Glutamatergic neuron (in vitro differentiated cells): ENCODE results near the gene EMCN. TPM values are rescaled to one million over a fixed set of nuclear protein-coding genes. Genes with fewer than 3 reads are reported as not detected.
"Not testable (repeated sequence)": the region's sequence is repeated elsewhere in the genome, so short reads cannot be mapped to it uniquely, and the experiment has no call there.

Source experiments
- DNase-seq: peaks from one replicate; pipeline ENCODE4 v3.0.0; 2022
- H3K27ac Mint-ChIP-seq: one replicate; pipeline ENCODE4 v1.8.0; 2020; ENCODE audit warnings: mild to moderate bottlenecking, mixed read lengths, inconsistent platforms; ENCODE audit not compliant: unreplicated experiment
- H3K27me3 Mint-ChIP-seq: one replicate; pipeline ENCODE4 v1.8.0; 2020; ENCODE audit warnings: mild to moderate bottlenecking, moderate library complexity, mixed read lengths, inconsistent platforms; ENCODE audit not compliant: unreplicated experiment
- H3K36me3 Mint-ChIP-seq: one replicate; pipeline ENCODE4 v1.8.0; 2020; ENCODE audit warnings: mild to moderate bottlenecking, mixed read lengths, inconsistent platforms; ENCODE audit not compliant: unreplicated experiment
- H3K4me1 Mint-ChIP-seq: one replicate; pipeline ENCODE4 v1.8.0; 2020; ENCODE audit warnings: mild to moderate bottlenecking, low read depth, mixed read lengths, inconsistent platforms; ENCODE audit not compliant: unreplicated experiment
- H3K4me3 Mint-ChIP-seq: one replicate; pipeline ENCODE4 v1.8.0; 2020; ENCODE audit warnings: mild to moderate bottlenecking, mixed read lengths, inconsistent platforms; ENCODE audit not compliant: unreplicated experiment
- H3K9me3 Mint-ChIP-seq: one replicate; pipeline ENCODE4 v1.8.0; 2020; ENCODE audit warnings: mild to moderate bottlenecking, moderate library complexity, mixed read lengths, inconsistent platforms; ENCODE audit not compliant: unreplicated experiment
- CTCF ChIP-seq: fragments of 200-600 bp; sonication (generic); IDR thresholded peaks from one replicate; pipeline ENCODE4 v1.5.0; 2021; ENCODE audit not compliant: partially characterized antibody, unreplicated experiment
- total RNA-seq: library from RNA; stranded (reverse); fragmentation: NEBNext Ultra II Directional; extraction: Animal tissue kit (Norgen Biotek cat#: 25700); gene quantifications from one replicate; pipeline ENCODE4 v1.2.1, GENCODE V29; 2021; ENCODE audit not compliant: unreplicated experiment

EMCN gene
- total RNA-seq, 1 donor from 2014 or later: not detected

DNA sequence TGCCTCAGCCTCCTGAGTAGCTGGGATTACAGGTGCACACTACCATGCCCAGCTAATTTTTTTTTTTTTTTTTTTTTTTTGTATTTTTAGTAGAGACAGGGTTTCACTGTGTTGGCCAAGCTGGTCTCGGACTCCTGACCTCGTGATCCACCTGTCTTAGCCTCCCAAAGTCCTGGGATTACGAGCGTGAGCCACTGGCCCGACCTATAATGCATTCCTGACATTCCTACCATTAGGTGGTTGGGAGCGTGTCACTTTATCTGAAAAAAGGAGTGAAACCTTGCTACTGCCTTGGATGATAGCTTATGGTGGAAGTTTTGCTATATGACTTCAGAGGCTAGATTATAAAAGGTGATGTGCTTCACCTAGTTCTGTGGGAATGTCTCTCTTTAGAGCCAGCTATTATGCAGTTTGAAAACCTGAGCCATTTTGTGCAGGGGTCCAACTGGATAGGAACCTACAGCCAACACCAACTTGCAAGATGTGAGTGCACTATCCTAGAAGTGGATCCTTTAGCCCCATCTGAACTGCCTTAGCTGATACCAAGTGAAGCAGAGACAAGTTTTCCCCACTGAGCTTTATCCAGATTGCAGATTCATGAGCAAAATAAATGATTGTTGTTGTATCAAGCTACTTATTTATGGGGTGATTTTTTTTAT, 29.8 kb upstream of the EMCN start:
- H3K36me3 Mint-ChIP-seq: no peaks in the 10 kb centered on the region
- H3K4me3 Mint-ChIP-seq: no peak overlapping the region
- H3K4me1 Mint-ChIP-seq: no peaks in the 10 kb centered on the region
- no peaks in the 10 kb centered on the region for H3K27me3 Mint-ChIP-seq
- H3K9me3 Mint-ChIP-seq: no peaks in the 10 kb centered on the region
- no peak for TF ChIP-seq CTCF
- H3K27ac Mint-ChIP-seq: no peak overlapping the region
- no peak for DNase-seq

GRCh38 chr4:100545427-100545826, 27.6 kb upstream of the EMCN start:
- no peaks in the 10 kb centered on the region for H3K4me1 Mint-ChIP-seq
- no peaks in the 10 kb centered on the region for H3K27me3 Mint-ChIP-seq
- no peak overlapping the region for H3K4me3 Mint-ChIP-seq
- no peak for DNase-seq
- H3K36me3 Mint-ChIP-seq: no peaks in the 10 kb centered on the region
- H3K9me3 Mint-ChIP-seq: no peaks in the 10 kb centered on the region
- TF ChIP-seq CTCF: no peak
- no peak overlapping the region for H3K27ac Mint-ChIP-seq

GRCh38 chr4:100540131-100540530, 22.3 kb upstream of the EMCN start:
- no peak overlapping the region for H3K4me3 Mint-ChIP-seq
- H3K36me3 Mint-ChIP-seq: no peaks in the 10 kb centered on the region
- no peak for TF ChIP-seq CTCF
- no peaks in the 10 kb centered on the region for H3K4me1 Mint-ChIP-seq
- H3K27ac Mint-ChIP-seq: no peak overlapping the region
- no peaks in the 10 kb centered on the region for H3K27me3 Mint-ChIP-seq
- no peak for DNase-seq
- H3K9me3 Mint-ChIP-seq: no peaks in the 10 kb centered on the region

DNA sequence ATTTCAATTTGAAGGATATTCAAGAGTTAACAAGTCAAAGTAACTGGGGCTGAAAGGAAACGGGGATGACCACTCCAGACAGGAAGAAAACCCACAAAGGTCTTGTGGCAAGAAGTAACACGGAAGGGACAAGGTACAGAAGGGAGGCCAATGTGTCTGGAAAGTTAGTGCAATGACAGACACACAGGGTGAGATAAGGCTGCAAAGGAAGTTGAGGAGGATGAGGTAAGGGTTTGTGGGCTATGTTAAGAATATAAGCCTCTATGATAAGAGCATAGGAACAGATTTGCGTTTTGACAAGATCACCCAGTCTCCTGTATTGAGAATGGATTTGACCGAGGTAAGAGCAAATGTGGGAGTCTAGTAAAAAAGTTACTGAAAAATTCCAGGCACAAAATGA, 21.9 kb upstream of the EMCN start:
- Mint-ChIP-seq H3K27me3 (no peaks in the 10 kb centered on the region), H3K4me3 (no peak overlapping the region)
- TF ChIP-seq CTCF: no peak

GRCh38 chr4:100533741-100534140, 15.9 kb upstream of the EMCN start:
- no peak overlapping the region for H3K4me3 Mint-ChIP-seq
- no peak overlapping the region for H3K27ac Mint-ChIP-seq
- H3K36me3 Mint-ChIP-seq: peaks cover 6% of the 10 kb centered on the region
- no peaks in the 10 kb centered on the region for H3K9me3 Mint-ChIP-seq
- H3K27me3 Mint-ChIP-seq: no peaks in the 10 kb centered on the region
- TF ChIP-seq CTCF: no peak
- no peaks in the 10 kb centered on the region for H3K4me1 Mint-ChIP-seq
- DNase-seq: no peak

More for the DNA sequence above, 21.9 kb upstream of the EMCN start:
- Mint-ChIP-seq H3K9me3 (no peaks in the 10 kb centered on the region), H3K27ac (no peak overlapping the region), H3K36me3 (no peaks in the 10 kb centered on the region), H3K4me1 (no peaks in the 10 kb centered on the region)
- no peak for DNase-seq

DNA sequence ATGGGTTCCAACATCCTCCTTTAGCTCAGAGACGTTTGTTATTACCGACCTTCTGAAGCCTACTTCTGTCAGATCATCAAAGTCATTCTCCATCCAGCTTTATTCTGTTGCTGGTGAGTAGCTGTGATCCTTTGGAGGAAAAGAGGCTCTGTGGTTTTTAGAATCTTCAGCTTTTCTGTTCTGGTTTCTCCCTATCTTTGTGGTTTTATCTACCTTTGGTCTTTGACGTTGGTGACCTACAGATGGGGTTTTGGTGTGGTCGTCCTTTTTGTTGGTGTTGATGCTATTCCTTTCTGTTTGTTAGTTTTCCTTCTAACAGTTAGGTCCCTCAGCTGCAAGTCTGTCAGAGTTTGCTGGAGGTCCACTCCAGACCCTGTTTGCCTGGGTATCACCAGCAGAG, 12.3 kb upstream of the EMCN start:
- not testable (repeated sequence) for H3K27ac Mint-ChIP-seq, H3K27me3 Mint-ChIP-seq, DNase-seq, H3K4me1 Mint-ChIP-seq, H3K9me3 Mint-ChIP-seq, H3K36me3 Mint-ChIP-seq, H3K4me3 Mint-ChIP-seq
